CD14-positive monocyte (primary cell): ENCODE data around the gene RTP3. TPM values are rescaled to one million over a fixed set of nuclear protein-coding genes. Genes with fewer than 3 reads are reported as not detected.
"Not testable (repeated sequence)": the region's sequence is repeated elsewhere in the genome, so short reads cannot be mapped to it uniquely, and the experiment has no call there.

Experiments used
- DNase-seq, 3 donors: peaks; one replicate each; pipeline ENCODE4 v3.0.0-alpha.2; 2011 to 2022
- H2AFZ ChIP-seq: 2 replicates; pipeline ENCODE4 v1.6.0; 2012; ENCODE audit warnings: mild to moderate bottlenecking, low read depth, low read length, inconsistent platforms; ENCODE audit not compliant: insufficient read depth, poor library complexity, severe bottlenecking
- H3K27ac ChIP-seq, 2 donors: 1 replicate in 1 of 2; 2 replicates in 1 of 2; pipeline ENCODE4 v1.5.1; 2012 to 2013; ENCODE audit warnings: low read length in 2 of 2, control low read depth in 1 of 2, inconsistent platforms in 1 of 2, low read depth in 1 of 2, mild to moderate bottlenecking in 1 of 2
- H3K27me3 ChIP-seq, 2 donors: one replicate each; pipeline versions ENCODE4 v1.6.0 to v1.6.1; 2011 to 2013; ENCODE audit warnings: low read length in 2 of 2; ENCODE audit not compliant: control insufficient read depth in 2 of 2, insufficient read depth in 2 of 2
- H3K36me3 ChIP-seq, 2 donors: replicated peaks in 1 of 2; 1 replicate in 1 of 2; 2 replicates in 1 of 2; pipeline versions ENCODE4 v1.5.1 to v1.6.1; 2012 to 2013; ENCODE audit warnings: low read length in 2 of 2, control low read depth in 1 of 2, inconsistent platforms in 1 of 2, mild to moderate bottlenecking in 1 of 2; ENCODE audit not compliant: insufficient read depth in 2 of 2, control insufficient read depth in 1 of 2
- H3K4me1 ChIP-seq, 2 donors: 1 replicate in 1 of 2; 2 replicates in 1 of 2; pipeline versions ENCODE4 v1.5.1 to v1.6.1; 2012 to 2013; ENCODE audit warnings: low read length in 2 of 2, control low read depth in 1 of 2, inconsistent platforms in 1 of 2, mild to moderate bottlenecking in 1 of 2, moderate library complexity in 1 of 2; ENCODE audit not compliant: insufficient read depth in 2 of 2, control insufficient read depth in 1 of 2
- H3K4me2 ChIP-seq: replicated peaks from 2 replicates; pipeline ENCODE3; 2012; ENCODE audit warnings: low read length, moderate library complexity, mild to moderate bottlenecking; ENCODE audit not compliant: poor library complexity, severe bottlenecking; ENCODE audit errors: extremely low read depth
- H3K4me3 ChIP-seq, 3 experiments: fragments of 200-600 bp in 1 of 3; sonication (generic) in 1 of 3; replicated peaks in 1 of 3; 1 replicate in 2 of 3; 2 replicates in 1 of 3; pipeline ENCODE4 v1.5.1; 2011 to 2013; ENCODE audit warnings: low read length in 3 of 3, mild to moderate bottlenecking in 3 of 3, control low read depth in 2 of 3, low read depth in 2 of 3, inconsistent platforms in 1 of 3, moderate library complexity in 1 of 3
- H3K79me2 ChIP-seq: 2 replicates; pipeline ENCODE4 v1.6.0; 2012; ENCODE audit warnings: mild to moderate bottlenecking, control low read depth, inconsistent platforms, low read length, moderate library complexity; ENCODE audit not compliant: insufficient read depth
- H3K9ac ChIP-seq: 2 replicates; pipeline ENCODE4 v1.6.0; 2017; ENCODE audit warnings: low read length, mild to moderate bottlenecking; ENCODE audit not compliant: insufficient read depth, poor library complexity, severe bottlenecking
- H3K9me3 ChIP-seq, 2 donors: replicated peaks in 1 of 2; 1 replicate in 1 of 2; 2 replicates in 1 of 2; pipeline versions ENCODE4 v1.5.1 to v1.6.1; 2012 to 2013; ENCODE audit warnings: low read length in 2 of 2, control low read depth in 1 of 2; ENCODE audit not compliant: control insufficient read depth in 1 of 2, insufficient read depth in 1 of 2
- H4K20me1 ChIP-seq: 2 replicates; pipeline ENCODE4 v1.6.0; 2012; ENCODE audit warnings: mild to moderate bottlenecking, low read length, control low read depth, moderate library complexity; ENCODE audit not compliant: insufficient read depth
- H3K27ac Mint-ChIP-seq, 7 donors: one replicate each; pipeline ENCODE4 v1.8.0; 2020; ENCODE audit warnings: mild to moderate bottlenecking in 7 of 7, mixed read lengths in 7 of 7, moderate library complexity in 6 of 7, inconsistent platforms in 2 of 7
- H3K27me3 Mint-ChIP-seq, 3 donors: one replicate each; pipeline ENCODE4 v1.8.0; 2021 to 2022; ENCODE audit warnings: low read depth in 3 of 3, mild to moderate bottlenecking in 3 of 3, mixed read lengths in 3 of 3, moderate library complexity in 3 of 3, inconsistent platforms in 1 of 3
- H3K36me3 Mint-ChIP-seq, 2 donors: one replicate each; pipeline ENCODE4 v1.8.0; 2020; ENCODE audit warnings: mixed read lengths in 2 of 2, inconsistent platforms in 1 of 2, mild to moderate bottlenecking in 1 of 2
- H3K4me1 Mint-ChIP-seq: one replicate; pipeline ENCODE4 v1.8.0; 2020; ENCODE audit warnings: mild to moderate bottlenecking, mixed read lengths
- H3K4me3 Mint-ChIP-seq, 2 donors: one replicate each; pipeline ENCODE4 v1.8.0; 2020; ENCODE audit warnings: mild to moderate bottlenecking in 2 of 2, mixed read lengths in 2 of 2, moderate library complexity in 1 of 2
- H3K9me3 Mint-ChIP-seq, 7 donors: one replicate each; pipeline ENCODE4 v1.8.0; 2020 to 2022; ENCODE audit warnings: mixed read lengths in 7 of 7, mild to moderate bottlenecking in 6 of 7, moderate library complexity in 6 of 7, inconsistent platforms in 2 of 7
- whole genome bisulfite sequencing: methylation state at CpG from one replicate; pipeline ENCODE4 v1.1.5; 2013; ENCODE audit warnings: missing lambda C conversion rate; ENCODE audit not compliant: insufficient coverage; 5-methylcytosine and 5-hydroxymethylcytosine counted together
- intact Hi-C, 2 donors: fragments of 100-400 bp; cut with micrococcal nuclease; formaldehyde crosslinking; loops; one replicate each; pipeline versions ENCODE4 v1.15.0 to v1.15.1; 2023
- polyA plus RNA-seq, 3 donors: library from polyadenylated mRNA; depleted of rRNA in 1 of 3; unstranded in 2 of 3; stranded (reverse) in 1 of 3; fragments of 300-500 nt in 2 of 3; fragments of >200 nt in 1 of 3; fragmentation: Illumina TruSeq in 2 of 3; gene quantifications; 1 replicate in 2 of 3; 2 replicates in 1 of 3; pipeline ENCODE4 v1.2.3, GENCODE V29; 2012 to 2021
- TF ChIP-seq, protein P1 (sequence below): fragments of 200-600 bp; IDR thresholded peaks from one replicate; pipeline ENCODE4 v1.8.0; 2022; ENCODE audit warnings: antibody characterized with exemption, mild to moderate bottlenecking

RTP3 gene
- polyA plus RNA-seq, 3 donors, result not detected

DNA sequence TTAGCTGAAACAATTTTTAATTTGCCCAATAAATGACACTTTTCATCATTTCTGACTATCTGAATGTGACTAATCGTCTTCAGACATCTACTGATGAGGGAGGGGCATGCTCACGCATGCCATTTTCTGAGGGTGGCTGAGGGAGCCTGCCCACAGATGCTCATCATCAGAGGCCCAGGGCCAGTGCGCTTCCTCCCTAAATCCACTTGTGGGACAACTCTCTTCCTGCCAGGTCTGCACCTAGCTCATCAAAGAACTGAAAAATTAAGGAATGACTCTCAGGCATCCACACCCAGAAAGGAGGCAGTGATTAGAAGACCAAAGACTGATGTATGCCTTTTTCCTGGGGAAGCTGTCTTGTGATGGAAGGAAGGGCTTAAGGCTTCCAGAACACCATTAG, 22.8 kb downstream of the RTP3 start:
- H3K36me3 ChIP-seq, result no peaks in the 10 kb centered on the region
- H3K9ac ChIP-seq, result no peak overlapping the region
- H3K9me3 ChIP-seq, result no peaks in the 10 kb centered on the region
- intact Hi-C loops, result no loop called here
- H3K79me2 ChIP-seq, result no peaks in the 10 kb centered on the region
- H3K27me3 Mint-ChIP-seq, result peaks cover 2 to 7% (median 2%) of the 10 kb centered on the region in 3 donors
- TF ChIP-seq, protein P1, sequence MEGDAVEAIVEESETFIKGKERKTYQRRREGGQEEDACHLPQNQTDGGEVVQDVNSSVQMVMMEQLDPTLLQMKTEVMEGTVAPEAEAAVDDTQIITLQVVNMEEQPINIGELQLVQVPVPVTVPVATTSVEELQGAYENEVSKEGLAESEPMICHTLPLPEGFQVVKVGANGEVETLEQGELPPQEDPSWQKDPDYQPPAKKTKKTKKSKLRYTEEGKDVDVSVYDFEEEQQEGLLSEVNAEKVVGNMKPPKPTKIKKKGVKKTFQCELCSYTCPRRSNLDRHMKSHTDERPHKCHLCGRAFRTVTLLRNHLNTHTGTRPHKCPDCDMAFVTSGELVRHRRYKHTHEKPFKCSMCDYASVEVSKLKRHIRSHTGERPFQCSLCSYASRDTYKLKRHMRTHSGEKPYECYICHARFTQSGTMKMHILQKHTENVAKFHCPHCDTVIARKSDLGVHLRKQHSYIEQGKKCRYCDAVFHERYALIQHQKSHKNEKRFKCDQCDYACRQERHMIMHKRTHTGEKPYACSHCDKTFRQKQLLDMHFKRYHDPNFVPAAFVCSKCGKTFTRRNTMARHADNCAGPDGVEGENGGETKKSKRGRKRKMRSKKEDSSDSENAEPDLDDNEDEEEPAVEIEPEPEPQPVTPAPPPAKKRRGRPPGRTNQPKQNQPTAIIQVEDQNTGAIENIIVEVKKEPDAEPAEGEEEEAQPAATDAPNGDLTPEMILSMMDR, result no peak
- no peaks in the 10 kb centered on the region for H3K4me1 Mint-ChIP-seq
- peaks cover 0 to 2% (median 0%) of the 10 kb centered on the region in 7 donors for H3K9me3 Mint-ChIP-seq
- no peaks in the 10 kb centered on the region for H4K20me1 ChIP-seq
- H3K27ac Mint-ChIP-seq, result no peak overlapping the region
- no peak overlapping the region for H2AFZ ChIP-seq
- H3K27me3 ChIP-seq, result no peaks in the 10 kb centered on the region
- no peak overlapping the region for H3K4me2 ChIP-seq
- DNase-seq, result no peak
- no peaks in the 10 kb centered on the region for H3K4me1 ChIP-seq
- no peak overlapping the region for H3K4me3 ChIP-seq
- no peaks in the 10 kb centered on the region for H3K36me3 Mint-ChIP-seq
- no peak overlapping the region for H3K4me3 Mint-ChIP-seq
- H3K27ac ChIP-seq, result no peak overlapping the region
- WGBS, result no CpG with 5 or more reads among the region's 3 CpGs

DNA sequence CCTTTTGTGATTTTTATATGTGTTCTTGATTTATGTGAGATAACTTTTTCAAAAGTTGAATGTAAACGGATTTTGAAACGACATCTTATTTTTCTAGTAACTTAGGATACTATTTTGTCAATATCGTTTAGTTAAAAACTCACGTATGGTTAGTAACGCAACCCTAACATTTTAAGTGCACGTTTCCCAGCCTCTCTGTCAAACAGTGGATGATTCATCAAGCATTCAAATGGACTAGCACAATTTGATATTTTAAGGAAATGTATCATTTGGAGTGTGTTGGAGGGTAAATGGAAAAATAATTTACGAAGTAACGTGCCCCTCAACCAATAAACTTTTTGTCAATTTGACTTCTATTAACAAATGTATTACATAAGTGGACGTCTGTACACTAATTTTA, 23.3 kb downstream of the RTP3 start:
- Histone ChIP-seq H3K36me3 (no peaks in the 10 kb centered on the region), H3K9ac (no peak overlapping the region), H3K9me3 (no peaks in the 10 kb centered on the region), H3K4me1 (no peaks in the 10 kb centered on the region), H3K27me3 (no peaks in the 10 kb centered on the region), H3K27ac (no peak overlapping the region), H3K4me3 (no peak overlapping the region), H3K79me2 (no peaks in the 10 kb centered on the region), H2AFZ (no peak overlapping the region), H3K4me2 (no peak overlapping the region), H4K20me1 (no peaks in the 10 kb centered on the region)
- H3K27me3 Mint-ChIP-seq, result peaks cover 2 to 7% (median 2%) of the 10 kb centered on the region in 3 donors
- H3K4me1 Mint-ChIP-seq, result no peaks in the 10 kb centered on the region
- H3K27ac Mint-ChIP-seq, result no peak overlapping the region
- H3K4me3 Mint-ChIP-seq, result no peak overlapping the region
- WGBS, result no CpG with 5 or more reads among the region's 9 CpGs
- intact Hi-C loops, result no loop called here
- H3K36me3 Mint-ChIP-seq, result no peaks in the 10 kb centered on the region
- no peak for DNase-seq
- TF ChIP-seq, protein P1, result no peak
- H3K9me3 Mint-ChIP-seq, result peaks cover 0 to 3% (median 0%) of the 10 kb centered on the region in 7 donors

DNA sequence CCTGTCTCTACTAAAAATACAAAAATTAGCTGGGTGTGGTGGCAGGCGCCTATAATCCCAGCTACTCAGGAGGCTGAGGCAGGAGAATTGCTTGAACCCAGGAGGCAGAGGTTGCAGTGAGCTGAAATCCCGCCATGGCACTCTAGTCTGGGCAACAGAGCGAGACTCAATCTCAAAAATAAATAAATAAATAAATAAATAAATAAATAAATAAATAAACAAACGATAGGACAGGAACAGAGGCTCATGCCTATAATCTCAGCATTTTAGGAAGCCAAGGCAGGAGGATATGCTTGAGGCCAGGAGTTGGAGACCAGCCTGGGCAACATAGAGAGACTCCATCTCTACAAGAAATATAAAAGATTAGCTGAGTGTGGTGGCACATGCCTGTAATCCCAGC, 24.4 kb downstream of the RTP3 start:
- H3K4me2 ChIP-seq, H2AFZ ChIP-seq, H3K9me3 Mint-ChIP-seq, H3K9me3 ChIP-seq, H3K27ac ChIP-seq, H3K27me3 ChIP-seq, H3K4me3 Mint-ChIP-seq, intact Hi-C loops, H3K4me3 ChIP-seq, DNase-seq, H3K4me1 ChIP-seq, H4K20me1 ChIP-seq, H3K27ac Mint-ChIP-seq, H3K27me3 Mint-ChIP-seq, H3K36me3 ChIP-seq, H3K79me2 ChIP-seq, H3K9ac ChIP-seq, H3K36me3 Mint-ChIP-seq, H3K4me1 Mint-ChIP-seq: not testable (repeated sequence)
- no CpG with 5 or more reads among the region's 4 CpGs for WGBS
